Adrenal gland (tissue), 12 donors: Measurements from ENCODE around the gene TARBP2. TPM values are rescaled to one million over a fixed set of nuclear protein-coding genes. Genes with fewer than 3 reads are reported as not detected.
"Not testable (repeated sequence)": the region's sequence is repeated elsewhere in the genome, so short reads cannot be mapped to it uniquely, and the experiment has no call there.

Source experiments
- DNase-seq, 7 donors: peaks; one replicate each; pipeline ENCODE4 v3.0.0-alpha.2; 2019 to 2020
- H3K27ac ChIP-seq, 5 donors: fragments of 200-600 bp; sonication (generic) in 4 of 5; 1 replicate in 3 of 5; 2 replicates in 2 of 5; pipeline versions ENCODE4 v1.5.1 to v1.8.0; 2016 to 2020; ENCODE audit warnings: mild to moderate bottlenecking in 1 of 5
- H3K27me3 ChIP-seq: fragments of 200-600 bp; 2 replicates; pipeline ENCODE4 v1.8.0; 2021
- H3K36me3 ChIP-seq, 2 donors: fragments of 200-600 bp; replicated peaks in 1 of 2; 1 replicate in 1 of 2; 2 replicates in 1 of 2; pipeline versions ENCODE4 v1.5.1 to v1.8.0; 2018 to 2022
- H3K4me1 ChIP-seq, 2 donors: fragments of 200-600 bp; replicated peaks in 1 of 2; 1 replicate in 1 of 2; 2 replicates in 1 of 2; pipeline versions ENCODE4 v1.5.1 to v1.8.0; 2018 to 2021
- H3K4me3 ChIP-seq, 4 donors: fragments of 200-600 bp; sonication (generic) in 3 of 4; one replicate each; pipeline ENCODE4 v1.5.1; 2016 to 2018
- H3K9me3 ChIP-seq, 3 donors: fragments of 200-600 bp; sonication (generic) in 1 of 3; replicated peaks in 1 of 3; 1 replicate in 2 of 3; 2 replicates in 1 of 3; pipeline versions ENCODE4 v1.5.1 to v1.8.0; 2016 to 2021
- CTCF ChIP-seq, 6 experiments: fragments of 450-650 bp in 4 of 6; fragments of 200-600 bp in 2 of 6; sonication (generic) in 1 of 6; IDR thresholded peaks; 1 replicate in 5 of 6; 2 replicates in 1 of 6; pipeline versions ENCODE4 v1.5.1 to v1.8.0; 2016 to 2021; ENCODE audit warnings: antibody characterized with exemption in 6 of 6, mild to moderate bottlenecking in 2 of 6, moderate library complexity in 1 of 6
- POLR2A ChIP-seq, 2 donors: fragments of 450-650 bp; IDR thresholded peaks; one replicate each; pipeline ENCODE4 v1.6.1; 2017; ENCODE audit warnings: antibody characterized with exemption in 2 of 2, mild to moderate bottlenecking in 2 of 2, moderate library complexity in 1 of 2
- whole genome bisulfite sequencing, 4 donors: extraction: QIAGEN DNeasy Blood & Tissue Kit in 2 of 4; methylation state at CpG; one replicate each; pipeline versions ENCODE4 v1.1.5 to v1.1.7; 2013 to 2017; 5-methylcytosine and 5-hydroxymethylcytosine counted together
- intact Hi-C, 2 donors: fragments of 100-400 bp; cut with DNase I; formaldehyde crosslinking; loops; one replicate each; pipeline versions ENCODE4 v1.14.1 to v1.15.0; 2022 to 2023
- polyA plus RNA-seq, 3 donors: library from polyadenylated mRNA; stranded (reverse); fragments of 200-250 nt in 2 of 3; fragments of 350-450 nt in 1 of 3; fragmentation: Illumina TruSeq in 1 of 3; extraction: RNeasy Lipid Tissue Mini Kit (QIAGEN cat#74804) in 1 of 3; gene quantifications; one replicate each; pipeline ENCODE4 v1.2.3, GENCODE V29; 2013 to 2014
- total RNA-seq, 9 donors: library from RNA; depleted of rRNA in 4 of 9; stranded (reverse); fragments of >200 nt in 4 of 9; fragments of 120-200 nt in 1 of 9; fragmentation: NEBNext Ultra II Directional in 1 of 9; extraction: Animal tissue kit (Norgen Biotek cat#: 25700) in 1 of 9; gene quantifications; one replicate each; pipeline versions ENCODE4 v1.1.0 to v1.2.4, GENCODE V29; 2013 to 2023
- donor health status: healthy with polysubstance abuse.
- donor health status: Bipolar disorder and iron deficiency.
- donor health status: DM: yes; HTN: yes; CAD: no.
- donor health status: DM: no; HTN: no; CAD: no.
- donor health status: DM: no; HTN: no; CAD: no.
- donor health status: DM: yes; HTN: yes; CAD: no.

TARBP2 gene
- total and polyA plus RNA-seq, 12 donors = 14.9 to 72.9 (median 32.8) TPM

GRCh38 chr12:53543539-53543938 is 42.5 kb downstream of the TARBP2 start:
- H3K27ac ChIP-seq = peak overlapping the region in 3 of 5 donors; percentile 7 to 53 (median 51)
- H3K36me3 ChIP-seq = peaks cover 0 to 23% of the 10 kb centered on the region in 2 donors
- TF ChIP-seq CTCF (IDR thresholded peaks at IDR 0.05) = peak; percentile 69 to 99 (median 92)
- TF ChIP-seq POLR2A (IDR thresholded peaks at IDR 0.05) = no peak
- intact Hi-C loops = loop anchor here in 1 of 2 donors (5.0 to 10.0 kb wide), 2 partner anchors 134 to 201 kb away; partner anchors contain the start of gene ATP5MC2
- DNase-seq = peak; percentile 45 to 87 (median 73)
- H3K4me3 ChIP-seq = no peak overlapping the region
- H3K27me3 ChIP-seq = no peaks in the 10 kb centered on the region
- H3K4me1 ChIP-seq = peaks cover 7 to 18% of the 10 kb centered on the region in 2 donors
- WGBS, 4 donors = 18 to 27% (median 20%) methylated on average over 5 of the region's 5 CpGs
- H3K9me3 ChIP-seq = no peaks in the 10 kb centered on the region

- WGBS, 4 donors = 96 to 98% (median 97%) methylated on average over 6 of the region's 6 CpGs
- not testable (repeated sequence) for DNase-seq, H3K4me1 ChIP-seq, H3K27ac ChIP-seq, H3K27me3 ChIP-seq, H3K9me3 ChIP-seq, H3K4me3 ChIP-seq
- peaks cover 0 to 32% of the 10 kb centered on the region in 2 donors for H3K36me3 ChIP-seq
- intact Hi-C loops = loop anchor here (5.0 to 10.0 kb wide), 2 partner anchors 129 to 196 kb away; partner anchors contain the start of gene ATP5MC2 (in 1 of the 2)
Observed at GRCh38 chr12:53548354-53548753, 47.3 kb downstream of the TARBP2 start.

- DNase-seq, H3K27ac ChIP-seq, H3K4me3 ChIP-seq, H3K9me3 ChIP-seq, H3K27me3 ChIP-seq, intact Hi-C loops, H3K4me1 ChIP-seq: not testable (repeated sequence)
- peaks cover 0 to 31% of the 10 kb centered on the region in 2 donors for H3K36me3 ChIP-seq
- WGBS, 4 donors = 92 to 98% (median 95%) methylated on average over 8 of the region's 8 CpGs
Observed at GRCh38 chr12:53550131-53550530, 49.0 kb downstream of the TARBP2 start.

- 87 to 96% (median 95%) methylated on average over 1 of the region's 1 CpG for WGBS, 4 donors
- Histone ChIP-seq H3K36me3 (peaks cover 0 to 31% of the 10 kb centered on the region in 2 donors), H3K27me3 (no peaks in the 10 kb centered on the region)
Observed at GRCh38 chr12:53550595-53550994, 49.5 kb downstream of the TARBP2 start.

GRCh38 chr12:53551889-53552291 is 50.8 kb downstream of the TARBP2 start:
- Histone ChIP-seq H3K4me3 (no peak overlapping the region), H3K9me3 (no peaks in the 10 kb centered on the region), H3K27me3 (no peaks in the 10 kb centered on the region), H3K27ac (no peak overlapping the region), H3K36me3 (peaks cover 0 to 31% of the 10 kb centered on the region in 2 donors), H3K4me1 (no peaks in the 10 kb centered on the region)
- DNase-seq = no peak
- 82 to 96% (median 92%) methylated on average over 2 of the region's 2 CpGs for WGBS, 4 donors
- intact Hi-C loops = no loop called here
- TF ChIP-seq POLR2A (IDR thresholded peaks at IDR 0.05) (no peak), CTCF (IDR thresholded peaks at IDR 0.05) (no peak)

More at GRCh38 chr12:53550595-53550994, 49.5 kb downstream of the TARBP2 start:
- no peak for DNase-seq
- no peaks in the 10 kb centered on the region for H3K9me3 ChIP-seq
- H3K4me1 ChIP-seq = no peaks in the 10 kb centered on the region
- intact Hi-C loops = no loop called here
- no peak overlapping the region for H3K27ac ChIP-seq
- no peak overlapping the region for H3K4me3 ChIP-seq
- no peak for TF ChIP-seq POLR2A (IDR thresholded peaks at IDR 0.05)
- TF ChIP-seq CTCF (IDR thresholded peaks at IDR 0.05) = no peak
